GM19193 (cell line): ENCODE results near the gene MSL3.

Experiments used
- POLR2A ChIP-seq: IDR thresholded peaks from 4 replicates; pipeline ENCODE4 v1.6.1; 2011; ENCODE audit not compliant: insufficient read depth, insufficient read length; ENCODE audit errors: extremely low read depth

The MSL3 gene

DNA sequence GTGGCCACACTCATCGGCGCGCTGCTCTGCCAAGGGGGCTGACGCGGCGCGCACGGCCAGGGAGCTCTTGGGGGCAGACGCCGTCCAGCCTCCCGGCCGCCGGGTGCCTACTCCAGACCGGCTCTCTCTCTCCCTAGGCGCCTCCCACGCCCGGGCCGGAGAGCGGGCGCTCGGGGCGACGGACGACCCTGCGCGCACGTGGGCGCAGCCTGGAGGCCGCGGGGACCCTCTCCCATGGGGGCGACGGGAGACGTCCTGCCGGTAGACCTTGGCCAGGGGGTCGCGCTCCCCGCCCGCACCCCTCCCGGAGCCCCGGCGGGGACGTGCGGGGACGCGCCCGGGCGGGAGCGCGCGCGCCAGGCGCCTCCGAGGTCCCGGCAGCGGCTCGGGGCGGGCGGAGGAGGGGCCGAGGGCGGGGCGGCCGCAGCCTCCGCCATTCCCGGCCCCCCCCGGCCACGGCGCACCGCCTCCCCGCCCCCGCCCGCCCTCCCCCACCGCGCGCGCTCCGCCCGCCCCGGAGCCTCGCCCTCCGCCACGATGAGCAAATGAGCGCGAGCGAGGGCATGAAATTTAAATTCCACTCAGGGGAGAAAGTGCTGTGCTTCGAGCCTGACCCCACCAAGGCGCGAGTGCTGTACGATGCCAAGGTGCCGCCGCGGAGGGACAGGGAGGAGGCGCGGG is at the start of gene MSL3:
TSS of gene MSL3 (plus strand) at position 519 of the 681 bp plus-strand sequence. CDS start at position 546, 27 bp downstream.
- TF ChIP-seq POLR2A = peak; percentile 25

GRCh38 chrX:11722304-11722703 is 35.7 kb upstream of the MSL3 start:
- no peak for TF ChIP-seq POLR2A

DNA sequence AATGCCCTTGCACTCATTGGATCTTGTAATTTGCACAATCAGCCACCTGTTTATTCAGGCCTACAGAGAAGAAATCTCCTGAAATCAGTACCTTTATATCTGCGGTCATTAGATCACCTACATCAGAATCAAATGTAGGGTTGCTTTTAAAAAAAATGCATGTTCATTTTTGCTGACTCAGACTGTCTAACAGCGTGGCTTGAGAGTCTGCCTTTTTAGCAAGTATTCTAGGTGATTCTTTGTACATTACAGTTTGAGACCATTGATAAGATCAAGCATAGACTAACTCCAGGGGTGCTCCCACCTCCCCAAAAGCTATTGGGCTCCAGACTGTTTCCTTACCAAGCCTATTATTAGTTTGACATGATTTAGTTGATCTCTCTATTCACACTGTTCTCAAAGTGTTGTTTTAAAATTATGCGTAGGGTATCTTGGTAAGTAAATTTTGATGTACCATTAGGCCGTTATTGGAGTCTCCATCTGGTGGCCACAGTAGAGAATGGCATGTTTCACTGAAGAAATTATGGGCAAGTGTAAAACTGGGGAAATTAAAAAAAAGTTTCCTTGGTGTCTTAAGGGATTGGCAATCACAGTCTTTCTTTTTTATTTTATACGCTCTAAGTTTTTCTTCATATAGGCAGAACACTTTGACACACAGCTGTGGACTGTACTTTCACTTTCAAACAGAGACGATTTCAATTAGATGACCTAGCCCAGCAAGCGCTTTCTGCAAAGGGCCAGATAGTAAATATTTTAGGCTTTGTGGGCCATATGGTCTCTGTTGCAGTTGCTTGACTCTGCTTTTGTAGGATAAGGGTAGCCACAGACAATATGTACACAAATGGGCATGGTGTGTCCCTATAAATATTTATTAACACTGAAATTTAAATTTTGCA is 33.7 kb upstream of the MSL3 start:
- no peak for TF ChIP-seq POLR2A

DNA sequence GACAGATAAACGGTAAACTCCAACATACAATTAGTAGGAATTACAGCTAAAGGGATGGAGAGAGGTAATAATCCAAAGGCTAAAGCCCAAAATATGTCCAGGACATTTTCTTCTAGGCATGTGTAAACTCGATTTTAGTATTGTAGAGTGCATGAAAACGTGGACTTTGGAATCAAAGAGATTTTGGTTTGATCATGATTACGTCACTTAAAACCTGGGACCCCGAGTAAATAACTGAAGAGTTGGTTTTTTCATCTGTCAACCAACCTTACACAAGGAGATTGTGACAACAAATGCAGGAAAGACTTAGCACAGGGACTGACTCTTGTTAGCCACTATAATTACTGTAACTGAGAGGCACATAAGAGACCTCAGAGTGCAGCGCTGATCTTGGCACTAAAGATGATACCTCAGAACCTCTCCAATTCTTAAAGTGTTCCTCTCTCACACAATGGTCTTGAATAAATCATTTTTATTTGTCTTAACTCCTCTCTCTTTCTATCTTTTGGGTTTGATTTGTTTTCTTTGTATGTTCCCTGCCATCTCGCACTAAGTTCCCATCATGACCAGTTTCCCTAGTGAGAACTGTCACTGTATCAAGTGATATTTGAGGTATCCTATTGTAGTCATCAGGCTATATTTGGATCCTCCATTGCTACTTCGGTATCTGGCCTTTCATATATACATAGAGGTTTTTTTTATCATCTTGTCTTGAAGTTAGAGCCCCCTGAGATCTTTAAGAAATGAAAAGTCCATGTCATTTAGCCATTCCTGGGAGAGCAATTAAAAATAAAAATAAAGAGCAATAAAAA is 32.2 kb upstream of the MSL3 start:
- no peak for TF ChIP-seq POLR2A

DNA sequence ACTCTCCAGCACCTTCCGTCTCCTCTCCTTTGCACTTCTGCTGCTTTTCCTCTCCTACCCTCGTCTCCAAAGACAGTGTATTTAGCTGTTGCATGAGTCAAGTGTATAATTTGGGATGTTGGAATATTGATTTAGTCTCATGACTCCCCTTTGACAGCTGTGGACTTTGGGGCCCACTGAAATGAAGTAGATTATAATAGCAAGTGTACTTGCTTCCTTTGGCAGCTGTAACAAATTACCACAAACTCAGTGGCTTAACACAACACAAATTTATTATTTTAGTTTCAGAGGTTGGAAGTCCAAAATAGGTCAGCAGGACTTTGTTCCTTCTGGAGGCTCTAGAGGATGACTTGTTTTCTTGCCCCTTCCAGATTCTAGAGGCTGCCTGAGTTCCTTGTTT is 29.5 kb upstream of the MSL3 start:
- TF ChIP-seq POLR2A = no peak

GRCh38 chrX:11733614-11734013 is 24.4 kb upstream of the MSL3 start:
- TF ChIP-seq POLR2A = no peak

- no peak for TF ChIP-seq POLR2A
These were observed 18.3 kb upstream of the MSL3 start for GRCh38 chrX:11739776-11740175.

DNA sequence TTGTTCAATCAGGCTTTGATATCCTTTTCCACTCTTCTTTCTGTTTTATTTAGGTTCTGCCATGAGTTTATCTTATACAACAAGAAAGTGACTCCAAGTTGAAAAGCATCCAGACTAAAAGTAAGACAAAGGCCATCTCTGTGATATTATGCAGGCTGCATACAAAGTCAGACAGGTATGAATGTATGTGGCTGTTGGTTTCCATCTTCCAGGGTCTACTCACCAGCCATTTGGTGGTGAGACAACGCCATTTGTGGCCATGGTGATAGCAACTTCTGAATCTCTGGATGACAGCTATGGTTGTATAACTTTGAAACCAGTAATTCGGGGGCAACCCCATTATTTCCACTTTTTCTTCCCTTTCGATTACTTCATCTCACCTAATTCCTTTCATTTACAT is 17.2 kb upstream of the MSL3 start:
- TF ChIP-seq POLR2A = no peak

DNA sequence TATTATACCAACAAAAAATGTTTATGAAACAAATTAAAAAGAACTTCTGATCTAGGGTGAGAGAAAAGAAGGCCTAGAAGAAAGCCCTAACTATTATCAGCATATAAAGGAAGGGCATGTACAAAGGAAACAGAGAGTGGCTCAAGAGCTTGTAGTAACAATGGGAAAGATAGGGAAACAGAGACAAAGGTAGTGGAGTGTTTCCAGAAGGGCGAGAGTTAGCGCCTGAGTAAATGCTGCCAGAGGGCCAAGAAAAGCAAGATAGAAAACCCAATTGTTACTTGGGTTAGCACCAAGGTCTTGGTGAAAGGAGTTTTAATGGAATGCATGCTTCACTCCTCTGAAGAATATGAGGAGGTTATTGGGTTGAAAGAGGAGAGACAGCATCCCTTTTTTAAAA is 16.5 kb upstream of the MSL3 start:
- no peak for TF ChIP-seq POLR2A

DNA sequence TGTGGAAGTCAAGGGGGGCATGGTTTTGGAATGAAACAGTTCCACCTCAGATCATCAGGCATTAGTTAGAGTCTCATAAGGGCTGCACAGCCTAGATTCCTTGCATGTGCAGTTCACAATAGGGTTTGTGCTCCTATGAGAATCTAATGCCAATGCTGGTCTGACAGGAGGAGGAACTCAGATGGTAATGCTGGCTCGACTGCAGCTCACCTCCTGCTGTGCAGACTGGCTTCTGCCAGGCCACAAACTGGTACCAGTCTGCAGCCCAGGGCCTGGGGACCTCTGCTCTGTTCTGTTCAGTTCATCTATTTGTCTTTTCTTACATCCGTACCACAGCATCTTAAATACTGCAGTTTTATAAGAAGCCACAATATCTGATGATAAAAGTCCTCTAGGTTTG is 12.2 kb upstream of the MSL3 start:
- no peak for TF ChIP-seq POLR2A

GRCh38 chrX:11750046-11750445 is 8.0 kb upstream of the MSL3 start:
- no peak for TF ChIP-seq POLR2A

DNA sequence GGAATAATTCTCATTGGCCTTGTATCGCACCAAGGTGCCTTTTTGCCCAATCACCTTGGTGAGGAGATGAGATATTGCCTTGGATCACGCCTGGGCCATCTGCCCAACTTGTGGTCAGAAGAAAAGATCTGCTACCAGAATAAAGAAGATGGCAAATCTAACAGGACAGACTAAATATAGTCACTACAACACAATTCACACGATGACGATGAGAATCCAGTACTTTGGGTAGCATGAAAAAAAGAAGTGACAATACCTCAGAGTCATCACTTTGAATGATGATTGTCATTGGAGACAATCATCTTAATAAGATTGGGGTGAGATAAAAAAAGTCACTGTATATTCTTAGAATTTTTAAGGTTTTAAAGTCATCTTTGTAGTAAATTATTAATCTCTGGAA is 7.3 kb upstream of the MSL3 start:
- no peak for TF ChIP-seq POLR2A

GRCh38 chrX:11751261-11751660 is 6.8 kb upstream of the MSL3 start:
- TF ChIP-seq POLR2A = no peak

GRCh38 chrX:11753668-11754067 is 4.4 kb upstream of the MSL3 start:
- no peak for TF ChIP-seq POLR2A

DNA sequence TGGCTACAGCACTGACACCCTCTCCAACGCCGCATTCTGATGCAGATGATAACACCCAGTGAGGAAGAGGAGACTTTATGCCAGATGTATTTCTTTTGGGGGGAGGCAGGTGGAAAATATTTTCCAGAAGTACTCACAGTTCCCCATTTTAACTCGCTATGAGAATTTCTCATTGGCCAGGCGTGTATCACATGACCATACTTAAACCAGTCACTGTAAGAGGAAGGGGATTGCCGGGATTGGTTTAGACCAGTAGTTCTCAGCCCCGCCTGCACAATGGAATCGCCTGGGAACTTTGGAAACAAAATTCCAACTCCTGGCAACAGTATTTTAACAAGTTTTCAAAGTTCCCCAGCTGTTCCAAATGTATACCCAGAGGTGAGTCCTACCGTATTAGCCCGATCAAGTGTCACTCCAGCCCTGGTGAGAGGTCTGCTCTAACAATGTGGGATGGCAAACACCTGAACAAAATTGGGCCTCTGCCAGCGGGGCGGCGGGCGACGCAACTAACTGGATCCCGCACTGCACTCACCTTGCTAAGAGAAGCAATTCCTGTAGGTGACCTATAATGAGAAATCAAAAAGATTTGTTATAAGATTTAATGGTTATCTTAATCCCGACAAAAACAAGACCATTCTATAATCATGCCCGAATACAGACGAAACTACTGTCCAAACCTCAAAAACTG is 2.9 kb upstream of the MSL3 start:
- TF ChIP-seq POLR2A = no peak

DNA sequence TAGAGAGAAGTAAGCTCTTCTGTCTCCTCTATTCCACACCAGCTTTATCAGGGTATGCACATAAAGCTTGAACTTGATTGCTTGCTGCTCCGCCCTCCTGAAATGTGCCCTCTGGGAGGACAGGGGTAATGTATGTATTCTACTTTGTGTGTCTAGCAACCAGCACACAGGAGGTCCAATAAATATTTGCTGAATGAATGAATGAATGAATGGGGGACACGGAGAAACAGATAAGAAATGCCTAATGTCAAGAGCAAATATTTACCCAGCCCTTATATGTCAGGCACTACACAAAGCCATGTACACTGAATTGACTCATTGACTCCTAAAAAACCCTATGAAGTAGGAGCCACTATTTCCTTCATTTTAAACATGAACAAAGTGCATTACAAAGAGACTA is 2.3 kb upstream of the MSL3 start:
- no peak for TF ChIP-seq POLR2A
